HEK293T (cell line): ENCODE results near the gene NLRP10.

Experiments
- BHLHE40 ChIP-seq: fragments of 450-650 bp; IDR thresholded peaks from 2 replicates; pipeline ENCODE4 v1.6.1; 2016; ENCODE audit warnings: mild to moderate bottlenecking, moderate library complexity, borderline replicate concordance
- ELF4 ChIP-seq: fragments of 450-650 bp; IDR thresholded peaks from 2 replicates; pipeline ENCODE4 v1.6.1; 2017; ENCODE audit warnings: antibody characterized with exemption
- FOXA1 ChIP-seq: fragments of 450-650 bp; IDR thresholded peaks from 2 replicates; pipeline ENCODE4 v1.6.1; 2016; ENCODE audit warnings: mild to moderate bottlenecking
- FOXK2 ChIP-seq: fragments of 450-650 bp; IDR thresholded peaks from 2 replicates; pipeline ENCODE4 v1.6.1; 2016; ENCODE audit warnings: mild to moderate bottlenecking
- FOXM1 ChIP-seq: fragments of 450-650 bp; IDR thresholded peaks from 2 replicates; pipeline ENCODE4 v1.6.1; 2017; ENCODE audit warnings: mild to moderate bottlenecking, borderline replicate concordance
- HDGF ChIP-seq: fragments of 450-650 bp; IDR thresholded peaks from 2 replicates; pipeline ENCODE4 v1.6.1; 2017; ENCODE audit warnings: antibody characterized with exemption, borderline replicate concordance
- NFRKB ChIP-seq: fragments of 450-650 bp; IDR thresholded peaks from 2 replicates; pipeline ENCODE4 v1.6.1; 2016; ENCODE audit warnings: mild to moderate bottlenecking, moderate library complexity
- SP1 ChIP-seq: fragments of 450-650 bp; IDR thresholded peaks from 2 replicates; pipeline ENCODE4 v1.6.1; 2017
- SUZ12 ChIP-seq: fragments of 450-650 bp; IDR thresholded peaks from 2 replicates; pipeline ENCODE4 v1.6.1; 2016; ENCODE audit warnings: mild to moderate bottlenecking
- TARDBP ChIP-seq: fragments of 450-650 bp; IDR thresholded peaks from 2 replicates; pipeline ENCODE4 v1.6.1; 2016

GRCh38 chr11:7944123-7944522 is 21.1 kb downstream of the NLRP10 start:
- TF ChIP-seq SP1 (no peak), NFRKB (no peak), HDGF (no peak), FOXA1 (no peak), FOXK2 (no peak), FOXM1 (no peak), TARDBP (no peak), BHLHE40 (no peak), ELF4 (no peak), SUZ12 (no peak)
